Spleen (tissue), 11 donors: ENCODE results near the gene CTSH. TPM values are rescaled to one million over a fixed set of nuclear protein-coding genes. Genes with fewer than 3 reads are reported as not detected.

ENCODE experiments used
- DNase-seq: peaks from one replicate; pipeline ENCODE4 v3.0.0-alpha.2; 2020
- H3K27ac ChIP-seq, 8 donors: fragments of 200-600 bp; sonication (generic) in 7 of 8; 1 replicate in 4 of 8; 2 replicates in 4 of 8; pipeline versions ENCODE4 v1.5.0 to v1.8.0; 2016 to 2021; ENCODE audit warnings: inconsistent platforms in 4 of 8, mild to moderate bottlenecking in 4 of 8, moderate library complexity in 1 of 8
- H3K27me3 ChIP-seq, 7 donors: fragments of 200-600 bp; sonication (generic) in 6 of 7; replicated peaks in 1 of 7; 1 replicate in 4 of 7; 2 replicates in 3 of 7; pipeline versions ENCODE4 v1.5.0 to v1.8.0; 2016 to 2021; ENCODE audit warnings: inconsistent platforms in 3 of 7, mild to moderate bottlenecking in 1 of 7
- H3K36me3 ChIP-seq, 6 donors: fragments of 200-600 bp; sonication (generic) in 5 of 6; 1 replicate in 4 of 6; 2 replicates in 2 of 6; pipeline versions ENCODE4 v1.5.0 to v1.8.0; 2016 to 2021; ENCODE audit warnings: inconsistent platforms in 2 of 6
- H3K4me1 ChIP-seq, 6 donors: fragments of 200-600 bp; sonication (generic) in 5 of 6; 1 replicate in 3 of 6; 2 replicates in 3 of 6; pipeline versions ENCODE4 v1.5.0 to v1.8.0; 2016 to 2021; ENCODE audit warnings: inconsistent platforms in 3 of 6
- H3K4me3 ChIP-seq, 8 donors: fragments of 200-600 bp; sonication (generic) in 7 of 8; 1 replicate in 4 of 8; 2 replicates in 4 of 8; pipeline versions ENCODE4 v1.5.0 to v1.8.0; 2016 to 2021; ENCODE audit warnings: inconsistent platforms in 4 of 8, mild to moderate bottlenecking in 4 of 8, moderate library complexity in 2 of 8
- H3K9me3 ChIP-seq, 8 donors: fragments of 200-600 bp; sonication (generic) in 7 of 8; 1 replicate in 4 of 8; 2 replicates in 4 of 8; pipeline versions ENCODE4 v1.5.0 to v1.8.0; 2016 to 2021; ENCODE audit warnings: inconsistent platforms in 4 of 8
- POLR2A ChIP-seq, 3 donors: fragments of 450-650 bp; IDR thresholded peaks; one replicate each; pipeline ENCODE4 v1.5.1; 2017; ENCODE audit warnings: antibody characterized with exemption in 3 of 3, mild to moderate bottlenecking in 1 of 3
- POLR2AphosphoS5 ChIP-seq, 3 donors: sonication (generic); formaldehyde crosslinking; IDR thresholded peaks; one replicate each; pipeline ENCODE4 v1.5.1; 2017; ENCODE audit warnings: antibody characterized with exemption in 3 of 3
- WGBS, 5 donors: extraction: QIAGEN DNeasy Blood & Tissue Kit in 3 of 5; methylation state at CpG; one replicate each; pipeline versions ENCODE4 v1.1.5 to v1.1.7; 2013 to 2018; 5-methylcytosine and 5-hydroxymethylcytosine counted together
- intact Hi-C: fragments of 100-400 bp; cut with DNase I; formaldehyde crosslinking; loops from one replicate; pipeline ENCODE4 v1.15.0; 2023; ENCODE audit warnings: low total_unique reads
- polyA plus RNA-seq, 3 donors: library from polyadenylated mRNA; stranded (reverse); fragments of 200-250 nt; gene quantifications; one replicate each; pipeline ENCODE4 v1.2.1, GENCODE V29; 2013
- total RNA-seq, 7 donors: library from RNA; depleted of rRNA in 3 of 7; stranded (reverse); fragments of >200 nt in 3 of 7; fragmentation: NEBNext Ultra II Directional in 4 of 7; extraction: Animal tissue kit (Norgen Biotek cat#: 25700) in 4 of 7; gene quantifications; one replicate each; pipeline versions ENCODE4 v1.1.0 to v1.2.1, GENCODE V29; 2016 to 2021
- TF ChIP-seq, protein P1 (sequence below), 11 experiments: fragments of 200-600 bp in 7 of 11; fragments of 450-650 bp in 4 of 11; sonication (generic) in 4 of 11; IDR thresholded peaks in 8 of 11; conservative IDR thresholded peaks in 3 of 11; 1 replicate in 7 of 11; 2 replicates in 4 of 11; pipeline versions ENCODE4 v1.4.0 to v1.8.0; 2016 to 2021; ENCODE audit warnings: antibody characterized with exemption in 11 of 11, inconsistent platforms in 4 of 11, mild to moderate bottlenecking in 1 of 11
- donor health status: healthy with polysubstance abuse.
- donor health status: DM: no; HTN: no; CAD: no; lungs with moderate emphysema.
- donor health status: DM: no; HTN: no; CAD: no.
- donor health status: Bipolar disorder and iron deficiency.
- donor health status: healthy.
- donor health status: DM: no; HTN: no; CAD: no.
- donor health status: DM: yes; HTN: yes; CAD: no.

CTSH gene
- total and polyA plus RNA-seq, 10 donors = 112 to 381 (median 256) TPM

DNA sequence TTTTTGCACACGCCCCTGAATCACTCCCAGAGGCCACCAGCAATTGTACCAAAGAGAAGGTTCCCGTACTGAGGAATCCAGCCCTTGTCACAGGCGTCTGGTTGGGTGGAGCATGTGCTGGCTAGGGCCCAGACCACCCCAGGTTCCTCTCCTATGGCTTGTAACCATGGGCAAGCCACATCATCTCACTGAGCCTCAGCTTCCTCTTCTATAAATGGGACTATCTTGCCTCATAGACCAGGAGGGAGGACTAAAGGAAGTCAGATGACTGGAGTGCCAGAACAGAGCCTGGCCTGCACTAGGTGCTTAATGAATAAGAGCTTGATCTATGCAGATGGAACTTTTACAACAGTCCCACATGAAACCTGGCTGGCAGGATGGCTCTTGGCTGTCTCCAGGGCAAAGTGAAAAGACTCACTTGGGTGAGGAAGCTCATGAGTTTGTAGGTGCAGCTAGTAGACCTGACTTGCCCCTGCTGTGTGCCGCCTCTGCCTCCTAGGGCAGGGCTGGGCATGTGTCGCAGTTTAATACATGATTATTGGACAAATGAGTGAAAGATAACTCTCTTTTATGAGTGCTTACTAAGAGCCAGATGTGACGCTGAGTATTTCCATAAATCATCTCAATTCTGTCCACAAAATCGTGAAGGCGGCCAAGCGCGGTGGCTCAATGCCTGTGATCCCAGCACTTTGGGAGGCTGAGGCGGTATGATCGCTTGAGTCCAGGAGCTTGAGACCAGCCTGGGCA is 29.3 kb downstream of the CTSH start:
- 79 to 96% (median 85%) methylated on average over 9 to 12 of the region's 12 CpGs for WGBS, 5 donors
- no peaks in the 10 kb centered on the region for H3K27me3 ChIP-seq
- TF ChIP-seq POLR2A (IDR thresholded peaks at IDR 0.05) (no peak), POLR2AphosphoS5 (IDR thresholded peaks at IDR 0.05) (peak in 1 of 3 donors; percentile 54)
- TF ChIP-seq, protein P1, sequence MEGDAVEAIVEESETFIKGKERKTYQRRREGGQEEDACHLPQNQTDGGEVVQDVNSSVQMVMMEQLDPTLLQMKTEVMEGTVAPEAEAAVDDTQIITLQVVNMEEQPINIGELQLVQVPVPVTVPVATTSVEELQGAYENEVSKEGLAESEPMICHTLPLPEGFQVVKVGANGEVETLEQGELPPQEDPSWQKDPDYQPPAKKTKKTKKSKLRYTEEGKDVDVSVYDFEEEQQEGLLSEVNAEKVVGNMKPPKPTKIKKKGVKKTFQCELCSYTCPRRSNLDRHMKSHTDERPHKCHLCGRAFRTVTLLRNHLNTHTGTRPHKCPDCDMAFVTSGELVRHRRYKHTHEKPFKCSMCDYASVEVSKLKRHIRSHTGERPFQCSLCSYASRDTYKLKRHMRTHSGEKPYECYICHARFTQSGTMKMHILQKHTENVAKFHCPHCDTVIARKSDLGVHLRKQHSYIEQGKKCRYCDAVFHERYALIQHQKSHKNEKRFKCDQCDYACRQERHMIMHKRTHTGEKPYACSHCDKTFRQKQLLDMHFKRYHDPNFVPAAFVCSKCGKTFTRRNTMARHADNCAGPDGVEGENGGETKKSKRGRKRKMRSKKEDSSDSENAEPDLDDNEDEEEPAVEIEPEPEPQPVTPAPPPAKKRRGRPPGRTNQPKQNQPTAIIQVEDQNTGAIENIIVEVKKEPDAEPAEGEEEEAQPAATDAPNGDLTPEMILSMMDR (IDR thresholded peaks at IDR 0.05 in 8 of 11, conservative IDR thresholded peaks at IDR 0.05 in 3 of 11) = no peak
- peaks cover 0 to 70% (median 37%) of the 10 kb centered on the region in 6 donors for H3K4me1 ChIP-seq
- no peaks in the 10 kb centered on the region for H3K9me3 ChIP-seq
- no peak overlapping the region for H3K4me3 ChIP-seq
- H3K27ac ChIP-seq = peak overlapping the region in 5 of 8 donors; percentile 15 to 62 (median 43)
- intact Hi-C loops = no loop called here
- peaks cover 0 to 87% (median 50%) of the 10 kb centered on the region in 6 donors for H3K36me3 ChIP-seq
- no peak for DNase-seq

DNA sequence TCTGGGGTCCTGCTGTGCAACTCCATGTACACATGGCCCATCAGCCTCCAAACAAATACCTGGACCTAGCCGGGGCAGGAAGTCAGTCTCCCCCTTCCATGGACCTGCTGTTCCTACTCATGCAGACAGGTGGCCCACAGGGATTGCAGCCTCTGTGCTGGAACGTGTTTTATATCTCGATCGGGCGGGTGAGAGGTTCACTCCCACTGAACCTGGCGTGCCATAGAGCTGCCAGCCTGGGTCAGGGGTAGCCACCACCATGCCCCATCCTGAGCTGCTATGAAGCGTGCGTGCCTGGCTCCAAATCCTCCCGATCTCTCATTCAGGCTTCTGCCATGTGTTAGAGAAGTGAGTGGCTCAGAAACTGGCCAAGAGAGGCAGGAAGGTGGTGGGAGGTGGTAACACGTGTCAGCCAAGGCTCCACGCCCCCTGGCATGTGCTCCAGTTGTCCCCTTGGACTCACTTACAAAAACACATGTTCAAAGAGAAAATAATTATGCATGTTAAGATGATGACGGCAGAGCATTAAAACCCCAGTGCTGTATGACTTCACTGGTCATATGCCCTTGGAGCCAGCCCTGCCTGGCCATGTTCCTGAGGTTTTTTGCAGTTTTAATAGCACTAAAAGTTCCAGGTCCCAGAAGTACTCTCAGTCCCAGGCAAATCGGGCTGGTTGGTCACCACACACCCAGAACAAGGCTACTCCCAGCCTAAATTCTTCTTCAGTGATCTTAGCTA is 30.6 kb downstream of the CTSH start:
- Histone ChIP-seq H3K4me1 (peaks cover 0 to 84% (median 44%) of the 10 kb centered on the region in 6 donors), H3K27me3 (no peaks in the 10 kb centered on the region), H3K9me3 (no peaks in the 10 kb centered on the region), H3K36me3 (peaks cover 0 to 87% (median 40%) of the 10 kb centered on the region in 6 donors), H3K4me3 (no peak overlapping the region), H3K27ac (peak overlapping the region in 1 of 8 donors; percentile 18)
- peak; percentile 30 to 56 (median 39) for TF ChIP-seq POLR2AphosphoS5 (IDR thresholded peaks at IDR 0.05)
- TF ChIP-seq, protein P1 (IDR thresholded peaks at IDR 0.05 in 8 of 11, conservative IDR thresholded peaks at IDR 0.05 in 3 of 11) = peak in 2 of 11 experiments; percentile 12 to 18
- TF ChIP-seq POLR2A (IDR thresholded peaks at IDR 0.05) = no peak
- DNase-seq = no peak
- 76 to 89% (median 87%) methylated on average over 11 to 13 of the region's 13 CpGs for WGBS, 5 donors
- intact Hi-C loops = no loop called here

DNA sequence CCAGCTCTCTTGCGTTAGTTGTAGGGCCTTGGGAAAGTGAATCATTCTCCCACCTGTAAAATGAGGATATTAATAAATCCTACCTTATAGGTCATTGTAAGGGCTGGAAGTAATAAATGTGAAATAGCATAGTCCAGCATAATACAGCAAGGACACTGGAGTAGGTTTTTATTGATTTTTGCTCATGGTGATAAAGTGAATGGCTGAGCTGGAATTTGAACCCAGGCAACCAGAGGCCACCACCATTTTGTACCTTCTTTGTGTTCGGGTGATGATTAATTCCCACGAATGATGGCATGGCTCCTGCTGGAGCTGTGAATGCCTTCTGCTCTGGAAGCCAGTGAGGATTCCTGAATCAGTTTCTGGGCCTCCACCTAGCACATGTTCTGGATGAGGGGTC is 31.8 kb downstream of the CTSH start:
- H3K4me1 ChIP-seq = peaks cover 0 to 94% (median 48%) of the 10 kb centered on the region in 6 donors
- intact Hi-C loops = no loop called here
- 93 to 97% (median 96%) methylated on average over 3 of the region's 3 CpGs for WGBS, 5 donors
- no peak overlapping the region for H3K27ac ChIP-seq
- DNase-seq = no peak
- peaks cover 0 to 87% (median 40%) of the 10 kb centered on the region in 6 donors for H3K36me3 ChIP-seq
- H3K27me3 ChIP-seq = no peaks in the 10 kb centered on the region
- H3K9me3 ChIP-seq = no peaks in the 10 kb centered on the region
- H3K4me3 ChIP-seq = no peak overlapping the region
- no peak for TF ChIP-seq POLR2A (IDR thresholded peaks at IDR 0.05)
- TF ChIP-seq, protein P1 (IDR thresholded peaks at IDR 0.05 in 8 of 11, conservative IDR thresholded peaks at IDR 0.05 in 3 of 11) = no peak

- TF ChIP-seq, protein P1 (IDR thresholded peaks at IDR 0.05 in 8 of 11, conservative IDR thresholded peaks at IDR 0.05 in 3 of 11) = no peak
- TF ChIP-seq POLR2A (IDR thresholded peaks at IDR 0.05) = no peak
- no peak for TF ChIP-seq POLR2AphosphoS5 (IDR thresholded peaks at IDR 0.05)
- WGBS, 5 donors = 81 to 91% (median 88%) methylated on average over 2 of the region's 2 CpGs
- no peaks in the 10 kb centered on the region for H3K9me3 ChIP-seq
- no peak overlapping the region for H3K27ac ChIP-seq
- no peaks in the 10 kb centered on the region for H3K27me3 ChIP-seq
- DNase-seq = no peak
- intact Hi-C loops = no loop called here
- peaks cover 0 to 98% (median 42%) of the 10 kb centered on the region in 6 donors for H3K4me1 ChIP-seq
- peaks cover 0 to 87% (median 41%) of the 10 kb centered on the region in 6 donors for H3K36me3 ChIP-seq
- H3K4me3 ChIP-seq = no peak overlapping the region
Observed at GRCh38 chr15:78912316-78912715, 32.5 kb downstream of the CTSH start.
